ENCODE results near the gene RBM22.
A peak's percentile ranks its signal among the peaks of the same experiment; 100 is the strongest.

RBM22 gene

DNA sequence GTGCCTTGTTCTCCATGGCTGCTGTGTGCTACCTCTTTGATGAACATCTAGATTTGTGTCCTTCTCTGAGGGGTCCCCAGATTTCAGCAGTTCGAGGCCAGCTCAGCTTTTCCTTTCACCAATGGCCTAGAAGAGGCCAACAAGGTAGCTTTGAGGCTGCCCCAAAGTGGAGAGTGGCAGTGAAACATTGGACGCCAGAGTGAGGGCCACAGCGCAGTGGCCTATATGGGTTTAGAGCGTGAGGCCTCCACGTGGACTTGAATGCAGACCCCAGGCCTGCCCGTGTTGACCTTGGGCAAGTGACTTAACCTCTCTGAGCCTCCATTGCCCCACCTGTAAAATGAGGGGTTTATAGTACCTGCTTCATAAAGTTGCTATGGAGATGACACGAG is 28.0 kb downstream of the RBM22 start:
- TF ChIP-seq MAX (IDR thresholded peaks at IDR 0.05; ENCODE audit: low read depth, low read length): no peak
- no peak for TF ChIP-seq POLR2A (IDR thresholded peaks at IDR 0.05; ENCODE audit: extremely low read depth, insufficient read length)
- TF ChIP-seq CTCF (IDR thresholded peaks at IDR 0.05; ENCODE audit: low read depth, low read length): no peak
- TF ChIP-seq MYC (IDR thresholded peaks at IDR 0.05; ENCODE audit: low read depth, low read length): no peak
- peak overlapping the region; percentile 59 for H3K4me3 ChIP-seq (ENCODE audit: low read depth, low read length)

GRCh38 chr5:150672237-150672883 is 28.5 kb downstream of the RBM22 start:
- TF ChIP-seq CTCF (IDR thresholded peaks at IDR 0.05; ENCODE audit: low read depth, low read length): no peak
- TF ChIP-seq MAX (IDR thresholded peaks at IDR 0.05; ENCODE audit: low read depth, low read length): no peak
- peak; percentile 75 for DNase-seq (ENCODE audit: low read depth)
- H3K4me3 ChIP-seq (ENCODE audit: low read depth, low read length): peak overlapping the region; percentile 59

More for the DNA sequence above, 28.0 kb downstream of the RBM22 start:
- no peak for DNase-seq (ENCODE audit: low read depth)

DNA sequence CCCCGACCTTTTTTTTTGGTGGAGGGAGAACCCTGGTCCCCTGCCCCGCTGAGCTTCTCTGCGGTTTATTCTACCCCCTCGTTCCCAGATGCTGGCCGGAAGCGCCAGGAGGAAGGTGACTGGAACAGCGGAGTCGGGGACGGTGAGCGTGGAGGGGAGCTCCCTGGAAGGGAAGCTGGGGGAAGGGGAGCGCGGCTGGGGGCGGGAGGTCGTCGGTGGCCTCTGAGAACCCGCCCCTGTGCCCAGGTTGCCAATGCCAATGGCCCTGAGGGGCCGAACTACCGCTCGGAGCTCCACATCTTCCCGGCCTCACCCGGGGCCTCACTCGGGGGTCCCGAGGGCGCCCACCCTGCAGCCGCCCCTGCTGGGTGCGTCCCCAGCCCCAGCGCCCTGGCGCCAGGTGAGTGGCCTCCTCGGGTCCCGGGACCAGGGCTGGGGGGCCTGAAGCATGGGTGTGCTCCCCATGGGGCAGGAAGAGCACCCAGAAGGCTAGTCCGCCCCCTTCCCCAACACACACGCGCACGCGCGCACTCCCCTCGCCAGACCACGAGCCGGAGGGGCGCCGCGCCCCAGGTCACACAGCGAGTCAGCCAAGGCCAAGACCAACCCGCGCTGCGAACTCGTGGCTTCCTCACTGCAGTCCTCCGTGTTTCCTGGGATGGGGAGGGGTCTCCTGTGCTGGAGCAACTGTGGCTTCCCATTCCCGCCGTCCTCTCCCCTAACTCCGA is 29.2 kb downstream of the RBM22 start:
- DNase-seq (ENCODE audit: low read depth): peak; percentile 53
- TF ChIP-seq POLR2A (IDR thresholded peaks at IDR 0.05; ENCODE audit: extremely low read depth, insufficient read length) (no peak), MAX (IDR thresholded peaks at IDR 0.05; ENCODE audit: low read depth, low read length) (no peak), MYC (IDR thresholded peaks at IDR 0.05; ENCODE audit: low read depth, low read length) (no peak), CTCF (IDR thresholded peaks at IDR 0.05; ENCODE audit: low read depth, low read length) (no peak)
- peak overlapping the region; percentile 59 for H3K4me3 ChIP-seq (ENCODE audit: low read depth, low read length)

- no peak for TF ChIP-seq CTCF (IDR thresholded peaks at IDR 0.05; ENCODE audit: low read depth, low read length)
- TF ChIP-seq POLR2A (IDR thresholded peaks at IDR 0.05; ENCODE audit: extremely low read depth, insufficient read length): no peak
- no peak for TF ChIP-seq MYC (IDR thresholded peaks at IDR 0.05; ENCODE audit: low read depth, low read length)
- no peak for TF ChIP-seq MAX (IDR thresholded peaks at IDR 0.05; ENCODE audit: low read depth, low read length)
- no peak overlapping the region for H3K4me3 ChIP-seq (ENCODE audit: low read depth, low read length)
- no peak for DNase-seq (ENCODE audit: low read depth)
Measured at GRCh38 chr5:150670948-150671310, 29.9 kb downstream of the RBM22 start.

DNA sequence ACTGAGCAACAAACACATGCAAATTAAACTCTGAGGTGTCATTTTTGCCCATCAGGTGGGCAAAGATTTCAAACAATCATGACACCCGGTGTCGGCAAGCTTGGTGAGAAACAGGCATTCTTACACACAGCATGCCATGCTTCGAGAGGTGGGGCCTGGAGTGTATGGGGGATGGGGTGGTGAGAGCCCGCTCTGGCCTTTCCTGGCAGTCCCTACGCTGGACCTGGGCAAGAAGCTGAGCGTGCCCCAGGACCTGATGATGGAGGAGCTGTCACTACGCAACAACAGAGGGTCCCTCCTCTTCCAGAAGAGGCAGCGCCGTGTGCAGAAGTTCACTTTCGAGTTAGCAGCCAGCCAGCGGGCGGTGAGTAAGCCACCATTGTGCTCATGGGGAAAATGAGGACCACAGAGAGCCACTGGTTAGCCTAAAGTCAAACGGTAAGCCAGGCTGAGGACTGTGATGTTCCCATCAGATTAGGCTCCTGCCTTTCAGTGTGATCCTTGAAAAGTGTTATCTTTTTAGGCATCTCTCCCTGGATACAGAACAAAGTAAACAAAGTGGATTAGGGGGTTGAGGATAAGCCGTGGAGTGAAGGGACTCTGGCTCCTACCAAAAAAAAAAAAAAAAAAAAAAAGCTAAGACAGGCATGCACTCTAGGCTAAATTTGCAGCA is 30.5 kb downstream of the RBM22 start:
- DNase-seq (ENCODE audit: low read depth): no peak
- no peak for TF ChIP-seq MYC (IDR thresholded peaks at IDR 0.05; ENCODE audit: low read depth, low read length)
- TF ChIP-seq POLR2A (IDR thresholded peaks at IDR 0.05; ENCODE audit: extremely low read depth, insufficient read length): no peak
- no peak for TF ChIP-seq CTCF (IDR thresholded peaks at IDR 0.05; ENCODE audit: low read depth, low read length)
- TF ChIP-seq MAX (IDR thresholded peaks at IDR 0.05; ENCODE audit: low read depth, low read length): no peak

More for the DNA sequence above, 30.5 kb downstream of the RBM22 start:
- no peak overlapping the region for H3K4me3 ChIP-seq (ENCODE audit: low read depth, low read length)

All from NB4 (cell line).